AG10803 (cell line): Measurements from ENCODE around the gene CELA1.
"Not testable (repeated sequence)": the region's sequence is repeated elsewhere in the genome, so short reads cannot be mapped to it uniquely, and the experiment has no call there.

Source experiments
- DNase-seq: peaks from one replicate; pipeline ENCODE4 v3.0.0; 2010; ENCODE audit warnings: low read depth
- H3K4me3 ChIP-seq: 2 replicates; pipeline ENCODE4 v1.5.1; 2011; ENCODE audit warnings: mild to moderate bottlenecking, low read length, control low read depth
- TF ChIP-seq, protein P1 (sequence below): conservative IDR thresholded peaks from 2 replicates; pipeline ENCODE4 v1.5.1; 2011; ENCODE audit warnings: mild to moderate bottlenecking, low read length, control low read depth, inconsistent platforms

Gene CELA1

GRCh38 chr12:51342416-51342815 is 4.1 kb downstream of the CELA1 start:
- no peak overlapping the region for H3K4me3 ChIP-seq
- TF ChIP-seq, protein P1, sequence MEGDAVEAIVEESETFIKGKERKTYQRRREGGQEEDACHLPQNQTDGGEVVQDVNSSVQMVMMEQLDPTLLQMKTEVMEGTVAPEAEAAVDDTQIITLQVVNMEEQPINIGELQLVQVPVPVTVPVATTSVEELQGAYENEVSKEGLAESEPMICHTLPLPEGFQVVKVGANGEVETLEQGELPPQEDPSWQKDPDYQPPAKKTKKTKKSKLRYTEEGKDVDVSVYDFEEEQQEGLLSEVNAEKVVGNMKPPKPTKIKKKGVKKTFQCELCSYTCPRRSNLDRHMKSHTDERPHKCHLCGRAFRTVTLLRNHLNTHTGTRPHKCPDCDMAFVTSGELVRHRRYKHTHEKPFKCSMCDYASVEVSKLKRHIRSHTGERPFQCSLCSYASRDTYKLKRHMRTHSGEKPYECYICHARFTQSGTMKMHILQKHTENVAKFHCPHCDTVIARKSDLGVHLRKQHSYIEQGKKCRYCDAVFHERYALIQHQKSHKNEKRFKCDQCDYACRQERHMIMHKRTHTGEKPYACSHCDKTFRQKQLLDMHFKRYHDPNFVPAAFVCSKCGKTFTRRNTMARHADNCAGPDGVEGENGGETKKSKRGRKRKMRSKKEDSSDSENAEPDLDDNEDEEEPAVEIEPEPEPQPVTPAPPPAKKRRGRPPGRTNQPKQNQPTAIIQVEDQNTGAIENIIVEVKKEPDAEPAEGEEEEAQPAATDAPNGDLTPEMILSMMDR, result no peak
- DNase-seq, result no peak

DNA sequence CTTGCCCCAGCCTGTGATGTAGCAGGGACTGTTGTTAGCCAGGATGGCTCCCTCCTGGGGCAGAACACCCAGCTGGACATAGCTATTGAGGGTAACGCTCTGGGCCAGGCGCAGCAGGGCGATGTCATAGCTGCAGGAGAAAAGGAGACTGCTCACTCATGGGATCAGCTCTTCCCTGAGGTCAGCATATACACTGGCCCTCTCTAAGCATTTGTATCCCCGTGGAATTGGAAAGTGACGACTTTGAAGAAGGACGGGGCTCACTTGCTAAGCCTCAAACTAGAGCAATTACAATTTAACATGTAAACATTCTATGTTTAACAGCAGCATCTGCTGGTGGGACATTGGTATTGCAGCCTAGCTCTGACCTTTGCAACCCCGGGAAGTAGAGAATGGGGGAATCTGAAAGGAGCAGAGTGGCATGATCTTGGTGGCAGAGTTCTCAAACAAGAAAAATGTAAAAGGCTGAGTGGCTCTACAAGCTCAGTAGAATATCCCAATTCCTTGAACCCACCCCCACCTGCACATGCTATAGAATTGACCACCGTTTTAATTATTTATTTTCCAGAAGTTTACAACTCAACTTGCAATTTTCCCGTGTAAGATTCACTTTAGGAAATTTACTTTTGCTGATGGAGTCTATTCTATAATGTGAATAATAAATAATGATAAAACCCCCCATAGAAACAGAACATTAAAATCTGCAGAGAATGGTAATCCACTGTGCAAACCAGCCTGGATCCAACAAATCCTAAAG is 5.0 kb downstream of the CELA1 start:
- peak; percentile 65 for DNase-seq
- peak overlapping the region; percentile 47 for H3K4me3 ChIP-seq
- TF ChIP-seq, protein P1, result peak; percentile 100

- DNase-seq, result no peak
- H3K4me3 ChIP-seq, result no peak overlapping the region
- TF ChIP-seq, protein P1, result no peak
Observed at GRCh38 chr12:51339750-51340149, 6.7 kb downstream of the CELA1 start.

DNA sequence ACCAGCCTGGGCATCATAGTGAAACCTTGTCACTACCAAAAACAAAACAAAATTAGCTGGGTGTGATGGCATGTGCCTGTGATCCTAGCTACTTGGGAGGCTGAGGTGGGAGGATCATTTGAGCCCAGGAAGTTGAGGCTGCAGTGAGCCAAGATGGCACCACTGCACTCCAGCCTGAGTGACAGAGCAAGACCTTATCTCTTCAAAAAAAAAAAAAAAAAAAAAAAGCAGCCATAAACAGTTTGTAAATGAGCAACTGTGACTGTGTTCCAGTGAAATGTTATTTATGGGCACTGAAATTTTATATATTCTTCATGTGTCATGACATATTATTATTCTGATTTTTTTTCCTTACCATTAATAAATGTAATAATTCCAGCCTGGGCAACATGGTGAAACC is 9.1 kb downstream of the CELA1 start:
- not testable (repeated sequence) for DNase-seq, H3K4me3 ChIP-seq

GRCh38 chr12:51335931-51336330 is 10.5 kb downstream of the CELA1 start:
- TF ChIP-seq, protein P1, result no peak

GRCh38 chr12:51334764-51335163 is 11.7 kb downstream of the CELA1 start:
- TF ChIP-seq, protein P1, result no peak
- peak; percentile 33 for DNase-seq
- H3K4me3 ChIP-seq, result no peak overlapping the region

More at GRCh38 chr12:51335931-51336330, 10.5 kb downstream of the CELA1 start:
- H3K4me3 ChIP-seq, result no peak overlapping the region
- DNase-seq, result no peak

DNA sequence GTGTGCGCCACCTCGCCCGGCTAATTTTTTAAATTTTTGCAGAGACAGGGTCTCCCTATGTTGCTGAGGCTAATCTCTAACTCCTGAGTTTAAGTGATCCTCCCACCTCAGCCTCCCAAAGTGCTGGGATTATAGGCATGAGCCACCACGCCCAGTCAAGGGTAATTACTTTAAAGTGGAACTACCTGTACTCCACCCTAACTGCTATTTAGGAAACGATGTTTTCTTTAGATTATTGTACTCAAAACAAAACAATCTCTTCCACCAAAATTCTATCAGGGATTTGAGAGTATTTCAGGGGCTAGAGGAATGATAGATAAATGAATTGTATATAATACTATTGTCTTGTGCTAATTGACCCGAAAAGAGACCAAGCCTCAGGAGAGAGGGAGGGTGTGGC is 12.9 kb downstream of the CELA1 start:
- TF ChIP-seq, protein P1, result no peak
- DNase-seq, result no peak
- H3K4me3 ChIP-seq, result no peak overlapping the region
